ELR (cell line): Measurements from ENCODE around the gene HYPK.
"Not testable (repeated sequence)": the region's sequence is repeated elsewhere in the genome, so short reads cannot be mapped to it uniquely, and the experiment has no call there.

Source experiments
- DNase-seq: peaks from one replicate; pipeline ENCODE4 v3.0.0-alpha.2; 2015; ENCODE audit warnings: low read depth

HYPK gene

GRCh38 chr15:43795997-43796396, 4.4 kb upstream of the HYPK start:
- no peak for DNase-seq

- no peak for DNase-seq
These were observed 3.8 kb upstream of the HYPK start for GRCh38 chr15:43796566-43796965.

- DNase-seq = no peak
These were observed 1.0 kb upstream of the HYPK start for GRCh38 chr15:43799209-43799944.

- DNase-seq = no peak
These were observed 484 bp upstream of the HYPK start, which contains the start of gene SERINC4 for GRCh38 chr15:43799945-43800285. Gene SERINC4 (minus strand): TSS chr15:43800220. CDS start chr15:43799986, 234 bp downstream.

DNA sequence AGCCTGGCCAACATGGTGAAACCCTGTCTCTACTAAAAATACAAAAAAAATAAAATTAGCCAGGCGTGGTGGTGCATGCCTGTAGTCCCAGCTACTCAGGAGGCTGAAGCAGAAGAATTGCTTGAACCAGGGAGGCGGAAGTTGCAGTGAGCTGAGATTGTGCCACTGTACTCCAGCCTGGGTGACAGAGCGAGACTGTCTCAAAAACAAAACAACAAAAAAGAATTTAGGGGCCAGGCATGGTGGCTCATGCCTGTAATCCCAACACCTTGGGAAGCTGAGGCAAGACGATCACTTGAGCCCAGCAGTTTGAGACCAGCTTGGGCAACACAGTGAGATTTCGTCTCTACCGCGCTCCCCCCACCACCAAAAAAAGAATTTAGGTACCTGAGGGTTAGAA, 2.3 kb downstream of the HYPK start:
- DNase-seq = not testable (repeated sequence)

DNA sequence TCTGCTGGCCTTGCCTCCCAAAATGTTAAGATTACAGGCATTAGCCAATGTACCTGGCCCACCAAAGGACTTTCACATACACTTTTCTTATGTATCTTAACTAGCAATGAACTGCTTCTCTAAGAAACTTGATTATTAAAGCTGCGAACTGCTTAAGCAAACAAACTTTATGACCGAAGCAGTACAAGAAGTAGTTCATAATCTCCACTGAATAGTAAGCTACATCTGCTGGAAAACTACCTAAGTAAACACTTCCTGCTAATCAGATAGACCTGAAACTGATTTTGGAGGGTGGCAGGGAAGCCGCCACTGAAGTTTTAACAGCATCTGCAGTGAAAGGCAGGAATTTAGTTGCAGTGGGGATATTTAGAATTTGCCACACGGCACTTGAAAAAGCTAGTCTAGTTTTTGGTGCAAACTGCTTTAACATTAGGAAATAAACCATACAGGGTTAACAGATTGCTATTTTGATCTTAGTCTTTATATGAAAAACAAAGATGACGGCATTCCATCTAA, 8.1 kb downstream of the HYPK start:
- DNase-seq = no peak

DNA sequence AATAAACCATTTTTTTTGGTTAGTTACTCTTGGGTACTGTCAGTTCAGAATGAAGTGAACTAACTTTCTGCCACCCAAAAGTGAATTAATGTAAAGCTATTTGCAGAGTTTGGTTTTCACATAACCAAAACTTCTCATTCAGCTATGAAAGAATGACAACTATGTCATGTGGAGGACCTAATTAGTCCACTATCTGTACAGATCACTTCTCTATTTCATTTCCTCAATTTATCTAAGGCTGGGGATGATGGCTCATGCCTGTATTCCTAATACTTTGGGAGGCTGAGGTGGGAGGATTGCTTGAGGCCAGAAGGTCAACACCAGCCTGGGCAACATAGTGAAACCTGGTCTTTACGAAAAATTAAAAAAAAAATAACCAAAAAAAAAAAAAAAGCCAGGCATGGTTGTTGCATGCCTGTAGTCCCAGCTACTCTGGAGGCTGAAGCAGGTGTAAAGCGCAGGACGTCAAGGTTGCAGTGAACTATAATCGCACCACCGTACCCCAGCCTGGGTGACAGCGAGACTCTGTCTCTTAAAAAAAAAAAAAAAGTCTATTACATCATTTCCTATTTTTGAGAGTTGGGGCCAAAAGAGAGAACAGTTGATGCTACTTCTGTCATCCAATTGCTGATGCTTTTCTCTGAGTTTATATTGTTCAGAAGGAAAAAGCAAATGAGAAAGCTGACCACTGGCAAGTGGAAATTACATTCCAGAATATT, 8.7 kb downstream of the HYPK start:
- DNase-seq = no peak

DNA sequence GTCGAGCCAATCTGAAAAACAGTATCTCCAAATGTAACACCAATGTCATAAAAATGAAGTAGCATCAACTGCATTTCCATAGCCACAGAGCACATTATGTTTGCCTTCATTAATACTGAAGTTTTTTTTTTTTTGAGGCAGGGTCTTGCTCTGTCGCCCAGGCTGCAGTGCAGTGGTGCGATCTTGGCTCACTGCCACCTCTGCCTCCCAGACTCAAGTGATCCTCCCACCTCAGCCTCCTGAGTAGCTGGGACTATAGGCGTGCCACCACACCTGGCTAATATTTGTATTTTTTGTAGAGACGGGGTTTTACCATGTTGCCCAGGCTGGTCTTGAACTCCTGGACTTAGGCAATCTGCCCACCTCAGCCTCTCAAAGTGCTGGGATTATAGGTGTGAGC, 14.7 kb downstream of the HYPK start:
- DNase-seq = not testable (repeated sequence)

GRCh38 chr15:43821505-43821904, 21.1 kb downstream of the HYPK start:
- no peak for DNase-seq

GRCh38 chr15:43824302-43825246, 24.2 kb downstream of the HYPK start, which contains the start of gene MFAP1:
Gene MFAP1 (minus strand): TSS chr15:43824690. CDS start chr15:43824569, 121 bp downstream.
- DNase-seq = peak; percentile 96

GRCh38 chr15:43825305-43825704, 24.9 kb downstream of the HYPK start:
- not testable (repeated sequence) for DNase-seq

GRCh38 chr15:43826029-43826507, 25.7 kb downstream of the HYPK start:
- DNase-seq = no peak

GRCh38 chr15:43826508-43827341, 26.3 kb downstream of the HYPK start, which contains the start of gene WDR76:
Gene WDR76 (plus strand): TSS chr15:43827002. CDS start chr15:43827033, 31 bp downstream.
- peak; percentile 93 for DNase-seq

DNA sequence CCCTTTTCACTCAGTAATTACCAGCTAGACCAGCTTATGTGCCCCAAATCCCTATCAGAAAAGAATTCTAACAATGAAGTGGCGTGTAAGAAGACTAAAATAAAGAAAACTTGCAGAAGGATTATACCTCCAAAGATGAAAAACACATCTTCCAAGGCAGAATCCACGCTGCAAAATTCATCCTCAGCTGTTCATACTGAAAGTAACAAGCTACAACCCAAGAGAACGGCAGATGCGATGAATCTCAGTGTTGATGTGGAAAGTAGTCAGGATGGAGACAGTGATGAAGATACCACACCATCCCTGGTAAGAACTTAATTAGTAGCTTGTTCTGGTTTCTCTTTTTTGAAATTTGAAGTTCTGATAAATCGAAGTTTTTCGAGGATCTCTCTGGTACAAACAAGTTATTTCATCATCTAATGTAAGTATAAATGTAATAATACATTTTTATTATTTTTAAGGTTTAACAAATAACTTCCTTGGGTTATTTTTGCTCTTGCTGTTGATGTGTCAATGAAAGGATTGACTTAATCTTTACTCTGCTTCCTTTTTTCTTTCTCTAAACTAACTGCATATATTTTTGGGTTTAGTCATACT, 27.8 kb downstream of the HYPK start:
- peak; percentile 21 for DNase-seq

DNA sequence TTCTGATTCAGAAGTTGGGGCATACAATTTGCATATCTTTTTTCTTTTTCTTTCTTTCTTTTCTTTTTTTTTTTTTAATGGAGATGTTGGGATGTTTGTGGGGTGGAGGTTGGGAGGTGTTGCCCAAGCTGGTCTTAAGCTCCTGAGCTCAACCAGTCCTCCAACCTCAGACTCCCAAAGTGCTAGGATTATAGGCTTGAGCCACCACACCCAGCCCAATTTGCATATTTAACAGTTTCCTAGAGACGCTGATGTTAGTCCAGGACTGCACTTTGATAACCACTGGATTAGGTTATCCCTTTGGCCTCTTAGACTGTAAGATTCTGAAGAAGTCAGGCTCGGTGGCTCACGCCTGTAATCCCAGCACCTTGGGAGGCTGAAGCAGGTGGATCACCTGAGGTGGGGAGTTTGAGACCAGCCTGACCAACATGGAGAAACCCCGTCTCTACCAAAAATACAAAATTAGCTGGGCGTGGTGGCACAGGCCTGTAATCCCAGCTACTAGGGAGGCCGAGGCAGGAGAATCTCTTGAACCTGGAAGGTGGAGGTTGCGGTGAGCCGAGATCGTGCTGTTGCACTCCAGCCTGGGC, 29.6 kb downstream of the HYPK start:
- DNase-seq = not testable (repeated sequence)

DNA sequence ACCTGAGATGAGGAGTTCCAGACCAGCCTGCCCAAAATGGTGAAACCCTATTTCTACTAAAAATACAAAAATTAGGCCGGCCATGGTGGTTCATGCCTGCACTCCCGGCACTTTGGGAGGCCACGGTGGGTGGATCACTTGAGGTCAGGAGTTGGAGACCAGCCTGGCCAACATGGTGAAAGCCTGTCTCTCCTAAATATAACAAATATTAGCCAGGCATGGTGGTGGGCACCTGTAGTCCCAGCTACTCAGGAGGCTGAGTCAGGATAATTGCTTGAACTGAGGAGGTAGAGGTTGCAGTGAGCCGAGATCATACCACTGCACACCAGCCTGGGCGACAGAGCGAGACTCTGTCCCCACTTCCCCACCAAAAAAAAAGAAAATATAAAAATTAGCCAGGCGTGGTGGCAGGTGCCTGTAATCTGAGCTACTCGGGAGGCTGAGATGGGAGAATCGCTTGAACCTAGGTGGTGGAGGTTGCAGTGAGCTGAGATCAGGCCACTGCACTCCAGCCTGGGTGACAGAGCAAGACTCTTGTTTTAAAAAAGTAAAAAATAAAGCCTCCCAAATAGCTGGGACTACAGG, 30.4 kb downstream of the HYPK start:
- DNase-seq = not testable (repeated sequence)

DNA sequence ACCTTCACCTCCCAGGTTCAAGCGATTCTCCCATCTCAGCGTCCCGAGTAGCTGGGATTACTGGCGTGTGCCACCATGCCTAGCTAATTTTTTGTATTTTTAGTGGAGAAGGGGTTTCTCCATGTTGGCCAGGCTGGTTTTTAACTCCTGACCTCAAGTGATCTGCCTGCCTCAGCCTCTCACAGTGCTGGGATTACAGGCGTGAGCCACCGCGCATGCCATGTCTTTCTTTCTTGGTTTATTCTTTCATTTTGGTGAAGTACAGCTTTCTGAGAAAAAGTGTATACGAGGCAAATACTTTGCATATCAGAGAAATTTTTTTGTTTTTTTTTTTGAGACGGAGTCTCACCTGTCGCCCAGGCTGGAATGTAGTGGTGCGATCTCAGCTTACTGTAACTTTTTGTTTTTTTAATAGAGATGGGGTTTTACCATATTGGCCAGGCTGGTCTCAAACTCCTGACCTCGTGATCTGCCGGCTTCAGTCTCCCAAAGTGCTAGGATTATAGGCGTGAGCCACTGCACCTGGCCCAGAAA, 31.2 kb downstream of the HYPK start:
- not testable (repeated sequence) for DNase-seq

DNA sequence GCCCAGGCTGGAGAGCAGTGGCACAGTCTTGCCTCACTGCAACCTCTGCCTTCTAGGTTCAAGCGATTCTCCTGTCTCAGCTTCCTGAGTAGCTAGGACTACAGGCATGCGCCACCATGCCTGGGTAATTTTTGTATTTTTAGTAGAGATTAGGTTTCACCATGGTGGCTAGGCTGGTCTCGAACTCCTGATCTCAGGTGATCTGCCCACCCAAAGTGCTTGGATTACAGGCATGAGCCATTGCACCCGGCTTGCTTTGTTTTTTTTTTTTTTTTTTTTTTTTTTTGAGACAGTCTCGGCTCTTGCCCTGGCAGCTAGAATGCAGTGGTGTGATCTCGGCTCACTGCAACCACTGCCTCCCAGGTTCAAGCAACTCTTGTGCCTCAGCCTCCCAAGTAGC, 32.1 kb downstream of the HYPK start:
- DNase-seq = not testable (repeated sequence)

GRCh38 chr15:43845421-43845820, 45.0 kb downstream of the HYPK start:
- no peak for DNase-seq
